ENCODE results near the gene SPAG17.

SPAG17 gene

DNA sequence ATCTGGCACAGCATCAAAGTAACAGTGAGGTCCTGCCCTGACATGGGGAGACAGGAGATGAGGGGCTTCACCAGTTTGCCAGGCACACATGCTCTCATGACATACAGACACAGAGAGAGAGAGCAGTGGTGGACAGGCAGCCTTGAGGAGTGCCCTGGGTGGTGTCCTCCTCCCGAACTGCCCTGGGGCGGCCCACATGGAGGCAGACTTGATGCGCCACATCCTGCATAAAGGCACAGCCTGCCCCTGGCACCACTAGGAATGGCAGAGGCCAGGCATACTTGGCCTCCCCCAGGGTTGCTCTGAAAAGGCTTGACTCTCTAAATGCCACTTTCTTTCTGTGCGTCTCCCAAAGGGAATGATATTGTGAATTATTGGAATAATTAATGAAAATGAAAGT lies 67.5 kb downstream of the SPAG17 start:
- no peak for DNase-seq (ENCODE audit: low spot score)
- Histone ChIP-seq H3K9me3 (ENCODE audit: severe bottlenecking) (no peaks in the 10 kb centered on the region), H3K4me1 (ENCODE audit: insufficient read depth, poor library complexity, severe bottlenecking) (peaks cover 48% of the 10 kb centered on the region), H3K27me3 (ENCODE audit: insufficient read depth, poor library complexity, severe bottlenecking) (no peaks in the 10 kb centered on the region), H3K27ac (ENCODE audit: poor library complexity, severe bottlenecking) (no peak overlapping the region), H3K36me3 (ENCODE audit: low read depth) (no peaks in the 10 kb centered on the region), H3K4me3 (ENCODE audit: severe bottlenecking) (no peak overlapping the region)
- no peak for ATAC-seq (ENCODE audit: low read depth)
- TF ChIP-seq, protein P1, sequence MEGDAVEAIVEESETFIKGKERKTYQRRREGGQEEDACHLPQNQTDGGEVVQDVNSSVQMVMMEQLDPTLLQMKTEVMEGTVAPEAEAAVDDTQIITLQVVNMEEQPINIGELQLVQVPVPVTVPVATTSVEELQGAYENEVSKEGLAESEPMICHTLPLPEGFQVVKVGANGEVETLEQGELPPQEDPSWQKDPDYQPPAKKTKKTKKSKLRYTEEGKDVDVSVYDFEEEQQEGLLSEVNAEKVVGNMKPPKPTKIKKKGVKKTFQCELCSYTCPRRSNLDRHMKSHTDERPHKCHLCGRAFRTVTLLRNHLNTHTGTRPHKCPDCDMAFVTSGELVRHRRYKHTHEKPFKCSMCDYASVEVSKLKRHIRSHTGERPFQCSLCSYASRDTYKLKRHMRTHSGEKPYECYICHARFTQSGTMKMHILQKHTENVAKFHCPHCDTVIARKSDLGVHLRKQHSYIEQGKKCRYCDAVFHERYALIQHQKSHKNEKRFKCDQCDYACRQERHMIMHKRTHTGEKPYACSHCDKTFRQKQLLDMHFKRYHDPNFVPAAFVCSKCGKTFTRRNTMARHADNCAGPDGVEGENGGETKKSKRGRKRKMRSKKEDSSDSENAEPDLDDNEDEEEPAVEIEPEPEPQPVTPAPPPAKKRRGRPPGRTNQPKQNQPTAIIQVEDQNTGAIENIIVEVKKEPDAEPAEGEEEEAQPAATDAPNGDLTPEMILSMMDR (IDR thresholded peaks at IDR 0.05; ENCODE audit: poor library complexity, severe bottlenecking): no peak

DNA sequence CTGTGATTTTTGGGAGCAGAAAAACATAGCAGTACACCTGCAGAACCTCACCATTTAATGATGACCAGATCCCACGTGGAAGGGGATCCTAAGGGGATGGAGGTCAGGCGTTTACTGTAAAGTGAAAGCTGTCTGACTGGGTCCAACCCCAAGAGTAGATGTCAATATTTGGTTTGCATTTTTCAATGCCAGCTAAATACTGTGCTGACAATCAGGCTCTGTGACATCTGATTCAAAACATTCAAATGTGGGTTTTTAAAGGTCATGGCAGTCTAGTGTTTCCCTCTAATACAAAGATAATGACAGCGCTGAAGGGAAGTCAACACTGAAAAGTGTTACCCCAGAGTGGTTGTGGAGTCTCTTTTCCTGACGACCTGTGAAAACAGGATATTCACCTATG lies 68.1 kb downstream of the SPAG17 start:
- H3K27ac ChIP-seq (ENCODE audit: poor library complexity, severe bottlenecking): no peak overlapping the region
- TF ChIP-seq, protein P1 (IDR thresholded peaks at IDR 0.05; ENCODE audit: poor library complexity, severe bottlenecking): no peak
- peaks cover 46% of the 10 kb centered on the region for H3K4me1 ChIP-seq (ENCODE audit: insufficient read depth, poor library complexity, severe bottlenecking)
- ATAC-seq (ENCODE audit: low read depth) (no peak), DNase-seq (ENCODE audit: low spot score) (no peak)
- H3K4me3 ChIP-seq (ENCODE audit: severe bottlenecking): no peak overlapping the region
- H3K36me3 ChIP-seq (ENCODE audit: low read depth): no peaks in the 10 kb centered on the region
- H3K27me3 ChIP-seq (ENCODE audit: insufficient read depth, poor library complexity, severe bottlenecking): no peaks in the 10 kb centered on the region
- H3K9me3 ChIP-seq (ENCODE audit: severe bottlenecking): no peaks in the 10 kb centered on the region

DNA sequence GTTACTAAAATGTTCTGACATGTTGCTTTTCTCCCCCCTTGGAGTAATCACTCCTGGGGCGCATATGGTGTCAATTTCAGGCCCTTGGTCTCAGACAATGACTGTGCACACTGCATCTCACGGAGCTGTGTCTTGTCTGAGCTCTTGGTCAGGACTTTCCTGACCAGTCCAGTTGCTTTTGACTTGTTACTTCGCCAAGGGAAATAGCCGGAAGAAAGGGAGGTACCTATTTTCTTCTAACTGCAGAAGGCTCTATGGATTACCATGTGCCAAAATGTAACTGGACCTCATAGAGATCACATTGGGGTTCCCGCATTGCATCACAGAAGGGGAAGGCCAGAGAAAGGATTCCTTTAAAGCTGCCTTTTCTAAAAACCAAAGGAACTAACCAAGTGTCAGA lies 68.6 kb downstream of the SPAG17 start:
- Histone ChIP-seq H3K36me3 (ENCODE audit: low read depth) (no peaks in the 10 kb centered on the region), H3K27me3 (ENCODE audit: insufficient read depth, poor library complexity, severe bottlenecking) (no peaks in the 10 kb centered on the region), H3K4me1 (ENCODE audit: insufficient read depth, poor library complexity, severe bottlenecking) (peaks cover 46% of the 10 kb centered on the region), H3K4me3 (ENCODE audit: severe bottlenecking) (no peak overlapping the region), H3K27ac (ENCODE audit: poor library complexity, severe bottlenecking) (no peak overlapping the region), H3K9me3 (ENCODE audit: severe bottlenecking) (no peaks in the 10 kb centered on the region)
- DNase-seq (ENCODE audit: low spot score): no peak
- TF ChIP-seq, protein P1 (IDR thresholded peaks at IDR 0.05; ENCODE audit: poor library complexity, severe bottlenecking): no peak
- ATAC-seq (ENCODE audit: low read depth): no peak

DNA sequence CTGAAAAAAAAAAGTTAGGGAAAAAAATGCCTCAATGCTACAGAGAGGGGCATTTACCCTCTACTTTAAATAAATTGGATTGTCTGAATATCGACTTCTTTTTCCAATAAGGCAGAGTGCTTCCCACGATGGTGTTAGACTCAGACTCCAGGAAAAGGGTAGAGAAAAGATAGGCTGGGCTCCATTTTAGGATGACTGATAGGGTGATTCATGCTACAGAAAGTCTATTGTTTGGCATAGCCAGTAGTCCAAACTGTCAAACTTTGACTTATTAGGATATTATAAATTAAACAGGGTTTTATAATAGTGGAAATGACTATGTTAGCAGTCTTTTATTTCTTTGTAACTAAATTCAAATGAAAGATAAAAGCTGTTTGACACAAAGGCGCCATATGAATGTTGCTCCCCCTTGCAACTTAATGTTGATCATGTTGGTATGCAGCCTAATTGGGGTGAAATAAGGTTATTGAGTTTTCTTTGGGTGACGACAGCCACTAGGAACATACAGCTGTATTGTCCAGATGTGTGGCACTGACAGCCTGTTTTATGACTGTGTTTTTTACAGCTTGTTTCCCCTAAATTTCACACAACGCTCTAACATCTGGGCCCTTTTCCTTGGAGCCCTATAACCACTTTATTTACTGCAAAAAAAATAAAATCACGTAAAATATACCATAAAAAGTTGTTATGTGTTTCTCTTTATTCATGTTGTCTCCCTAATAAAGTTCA lies 69.3 kb downstream of the SPAG17 start:
- DNase-seq (ENCODE audit: low spot score): no peak
- Histone ChIP-seq H3K27me3 (ENCODE audit: insufficient read depth, poor library complexity, severe bottlenecking) (no peaks in the 10 kb centered on the region), H3K36me3 (ENCODE audit: low read depth) (no peaks in the 10 kb centered on the region), H3K27ac (ENCODE audit: poor library complexity, severe bottlenecking) (no peak overlapping the region), H3K9me3 (ENCODE audit: severe bottlenecking) (no peaks in the 10 kb centered on the region), H3K4me3 (ENCODE audit: severe bottlenecking) (no peak overlapping the region), H3K4me1 (ENCODE audit: insufficient read depth, poor library complexity, severe bottlenecking) (peaks cover 48% of the 10 kb centered on the region)
- ATAC-seq (ENCODE audit: low read depth): peak; percentile 87
- TF ChIP-seq, protein P1 (IDR thresholded peaks at IDR 0.05; ENCODE audit: poor library complexity, severe bottlenecking): no peak

DNA sequence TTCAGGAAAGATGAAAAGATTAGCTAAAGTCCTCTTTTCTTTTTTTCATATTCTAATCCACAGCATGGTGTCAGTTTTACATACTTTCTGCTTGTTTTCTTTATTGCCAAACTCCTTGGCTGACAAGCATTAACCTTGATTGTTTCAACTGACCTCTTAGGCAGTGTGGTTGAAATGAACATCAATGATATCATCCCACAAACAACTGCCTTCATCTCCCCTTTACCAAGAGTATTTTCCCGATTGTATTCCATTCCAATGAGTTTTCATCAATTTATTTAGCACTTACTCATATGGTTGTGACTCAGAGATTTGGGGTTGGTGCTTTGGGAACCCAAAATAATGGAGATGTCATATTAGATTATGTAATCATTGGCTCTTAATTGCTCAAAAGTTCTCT lies 71.8 kb downstream of the SPAG17 start:
- TF ChIP-seq, protein P1 (IDR thresholded peaks at IDR 0.05; ENCODE audit: poor library complexity, severe bottlenecking): no peak
- Histone ChIP-seq H3K27ac (ENCODE audit: poor library complexity, severe bottlenecking) (no peak overlapping the region), H3K4me3 (ENCODE audit: severe bottlenecking) (no peak overlapping the region), H3K27me3 (ENCODE audit: insufficient read depth, poor library complexity, severe bottlenecking) (no peaks in the 10 kb centered on the region), H3K4me1 (ENCODE audit: insufficient read depth, poor library complexity, severe bottlenecking) (peaks cover 38% of the 10 kb centered on the region), H3K9me3 (ENCODE audit: severe bottlenecking) (no peaks in the 10 kb centered on the region), H3K36me3 (ENCODE audit: low read depth) (no peaks in the 10 kb centered on the region)
- ATAC-seq (ENCODE audit: low read depth) (peak; percentile 81), DNase-seq (ENCODE audit: low spot score) (no peak)
